Measurements from ENCODE around the gene RANGRF. TPM values are rescaled to one million over a fixed set of nuclear protein-coding genes. Genes with fewer than 3 reads are reported as not detected.

Gene RANGRF
- total and polyA plus RNA-seq, 4 donors, result 6.9 to 19.9 (median 8.9) TPM

GRCh38 chr17:8256691-8257090 is 31.8 kb upstream of the RANGRF start:
- H3K9me3 ChIP-seq (ENCODE audit: control insufficient read depth in 4 of 4, low read length in 3 of 4), result no peaks in the 10 kb centered on the region
- peaks cover 3 to 30% (median 14%) of the 10 kb centered on the region in 4 donors for H3K36me3 ChIP-seq (ENCODE audit: control insufficient read depth in 4 of 4, insufficient read depth in 3 of 4, low read depth in 1 of 4, low read length in 3 of 4)
- H3K27me3 ChIP-seq (ENCODE audit: control insufficient read depth in 4 of 4, insufficient read depth in 4 of 4, low read length in 3 of 4), result no peaks in the 10 kb centered on the region
- WGBS, result 97% methylated on average over 6 of the region's 6 CpGs
- no peak for TF ChIP-seq NR2F2 (IDR thresholded peaks at IDR 0.05)
- no peaks in the 10 kb centered on the region for H3K4me1 ChIP-seq (ENCODE audit: control insufficient read depth in 4 of 4, insufficient read depth in 4 of 4, low read length in 3 of 4)
- no peak overlapping the region for H3K4me3 ChIP-seq (ENCODE audit: low read depth in 1 of 3, low read length in 3 of 3)
- H3K27ac ChIP-seq (ENCODE audit: low read depth in 1 of 2, low read length in 2 of 2), result no peak overlapping the region
- no peak overlapping the region for H3K9ac ChIP-seq (ENCODE audit: low read depth in 1 of 2, low read length in 2 of 2)
- no peak for DNase-seq (ENCODE audit: low spot score)

- no peak for DNase-seq (ENCODE audit: low spot score)
Observed at GRCh38 chr17:8257801-8258200, 30.7 kb upstream of the RANGRF start.

More at GRCh38 chr17:8257801-8258200, 30.7 kb upstream of the RANGRF start:
- Histone ChIP-seq H3K9ac (ENCODE audit: low read depth in 1 of 2, low read length in 2 of 2) (no peak overlapping the region), H3K4me1 (ENCODE audit: control insufficient read depth in 4 of 4, insufficient read depth in 4 of 4, low read length in 3 of 4) (no peaks in the 10 kb centered on the region), H3K27me3 (ENCODE audit: control insufficient read depth in 4 of 4, insufficient read depth in 4 of 4, low read length in 3 of 4) (no peaks in the 10 kb centered on the region), H3K9me3 (ENCODE audit: control insufficient read depth in 4 of 4, low read length in 3 of 4) (no peaks in the 10 kb centered on the region), H3K4me3 (ENCODE audit: low read depth in 1 of 3, low read length in 3 of 3) (no peak overlapping the region), H3K36me3 (ENCODE audit: control insufficient read depth in 4 of 4, insufficient read depth in 3 of 4, low read depth in 1 of 4, low read length in 3 of 4) (peaks cover 3 to 31% (median 14%) of the 10 kb centered on the region in 4 donors), H3K27ac (ENCODE audit: low read depth in 1 of 2, low read length in 2 of 2) (no peak overlapping the region)
- 97% methylated on average over 8 of the region's 8 CpGs for WGBS
- TF ChIP-seq FOXA2 (IDR thresholded peaks at IDR 0.05) (no peak), RAD21 (IDR thresholded peaks at IDR 0.05) (no peak), TAF1 (conservative IDR thresholded peaks at IDR 0.05) (no peak), EGR1 (IDR thresholded peaks at IDR 0.05; ENCODE audit: low read depth in 2 of 2) (no peak), SP1 (IDR thresholded peaks at IDR 0.05) (no peak), HNF4A (conservative IDR thresholded peaks at IDR 0.05) (no peak), CTCF (IDR thresholded peaks at IDR 0.05; ENCODE audit: low read depth, low read length, missing input control) (no peak), HNF4G (IDR thresholded peaks at IDR 0.05) (no peak), FOXA1 (IDR thresholded peaks at IDR 0.05) (no peak), ATF3 (IDR thresholded peaks at IDR 0.05) (no peak), JUND (IDR thresholded peaks at IDR 0.05) (no peak), RXRA (IDR thresholded peaks at IDR 0.05) (no peak), YY1 (IDR thresholded peaks at IDR 0.05) (no peak), REST (IDR thresholded peaks at IDR 0.05) (no peak), GABPA (IDR thresholded peaks at IDR 0.05 in 1 of 2, conservative IDR thresholded peaks at IDR 0.05 in 1 of 2) (no peak), NR2F2 (IDR thresholded peaks at IDR 0.05) (no peak), MAX (IDR thresholded peaks at IDR 0.05) (no peak)
- TF ChIP-seq, protein P1, sequence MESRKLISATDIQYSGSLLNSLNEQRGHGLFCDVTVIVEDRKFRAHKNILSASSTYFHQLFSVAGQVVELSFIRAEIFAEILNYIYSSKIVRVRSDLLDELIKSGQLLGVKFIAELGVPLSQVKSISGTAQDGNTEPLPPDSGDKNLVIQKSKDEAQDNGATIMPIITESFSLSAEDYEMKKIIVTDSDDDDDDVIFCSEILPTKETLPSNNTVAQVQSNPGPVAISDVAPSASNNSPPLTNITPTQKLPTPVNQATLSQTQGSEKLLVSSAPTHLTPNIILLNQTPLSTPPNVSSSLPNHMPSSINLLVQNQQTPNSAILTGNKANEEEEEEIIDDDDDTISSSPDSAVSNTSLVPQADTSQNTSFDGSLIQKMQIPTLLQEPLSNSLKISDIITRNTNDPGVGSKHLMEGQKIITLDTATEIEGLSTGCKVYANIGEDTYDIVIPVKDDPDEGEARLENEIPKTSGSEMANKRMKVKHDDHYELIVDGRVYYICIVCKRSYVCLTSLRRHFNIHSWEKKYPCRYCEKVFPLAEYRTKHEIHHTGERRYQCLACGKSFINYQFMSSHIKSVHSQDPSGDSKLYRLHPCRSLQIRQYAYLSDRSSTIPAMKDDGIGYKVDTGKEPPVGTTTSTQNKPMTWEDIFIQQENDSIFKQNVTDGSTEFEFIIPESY (IDR thresholded peaks at IDR 0.05), result no peak

All from liver (tissue), 9 donors.